Astrocyte (in vitro differentiated cells and primary cell): ENCODE measurements around the gene SPIB. TPM values are rescaled to one million over a fixed set of nuclear protein-coding genes. Genes with fewer than 3 reads are reported as not detected.

Experiments
- DNase-seq: peaks from one replicate; pipeline ENCODE4 v3.0.0-alpha.2; 2010; ENCODE audit warnings: low read depth
- FAIRE-seq: peaks from 2 replicates; lab custom pipeline; 2011; peaks lifted over from hg19 to GRCh38; lab: Jason Lieb, UNC
- H2AFZ ChIP-seq: 2 replicates; pipeline ENCODE4 v1.6.0; 2012; ENCODE audit warnings: low read depth, low read length, inconsistent platforms
- H3K27ac ChIP-seq: 2 replicates; pipeline ENCODE4 v1.5.1; 2011; ENCODE audit warnings: low read depth, low read length, inconsistent platforms
- H3K27me3 ChIP-seq: 2 replicates; pipeline ENCODE4 v1.6.0; 2011; ENCODE audit warnings: low read length, inconsistent platforms; ENCODE audit not compliant: insufficient read depth
- H3K36me3 ChIP-seq: 2 replicates; pipeline ENCODE4 v1.5.1; 2011; ENCODE audit warnings: low read length, inconsistent platforms; ENCODE audit not compliant: insufficient read depth
- H3K4me1 ChIP-seq: 2 replicates; pipeline ENCODE4 v1.5.1; 2011; ENCODE audit warnings: low read length, inconsistent platforms; ENCODE audit not compliant: insufficient read depth
- H3K4me2 ChIP-seq: 2 replicates; pipeline ENCODE4 v1.6.0; 2012; ENCODE audit warnings: low read length, inconsistent platforms
- H3K4me3 ChIP-seq: 2 replicates; pipeline ENCODE4 v1.5.1; 2011; ENCODE audit warnings: low read depth, mild to moderate bottlenecking, low read length, inconsistent platforms; ENCODE audit not compliant: insufficient read depth
- H3K79me2 ChIP-seq: 2 replicates; pipeline ENCODE4 v1.6.0; 2012; ENCODE audit warnings: mild to moderate bottlenecking, low read length, inconsistent platforms; ENCODE audit not compliant: insufficient read depth
- H3K9ac ChIP-seq: 2 replicates; pipeline ENCODE4 v1.6.0; 2012; ENCODE audit warnings: mild to moderate bottlenecking, low read length, inconsistent platforms
- H3K9me3 ChIP-seq: 2 replicates; pipeline ENCODE4 v1.5.1; 2012; ENCODE audit warnings: low read depth, mild to moderate bottlenecking, low read length, inconsistent platforms; ENCODE audit not compliant: insufficient read depth
- H4K20me1 ChIP-seq: 2 replicates; pipeline ENCODE4 v1.6.0; 2012; ENCODE audit warnings: low read length, inconsistent platforms; ENCODE audit not compliant: insufficient read depth
- H3K27ac Mint-ChIP-seq: one replicate; pipeline ENCODE4 v1.8.0; 2021; ENCODE audit warnings: mild to moderate bottlenecking, mixed read lengths; ENCODE audit not compliant: unreplicated experiment
- H3K27me3 Mint-ChIP-seq: one replicate; pipeline ENCODE4 v1.8.0; 2021; ENCODE audit warnings: low read depth, mixed read lengths; ENCODE audit not compliant: unreplicated experiment
- H3K36me3 Mint-ChIP-seq: one replicate; pipeline ENCODE4 v1.8.0; 2021; ENCODE audit warnings: low read depth, mixed read lengths; ENCODE audit not compliant: unreplicated experiment
- H3K4me1 Mint-ChIP-seq: one replicate; pipeline ENCODE4 v1.8.0; 2021; ENCODE audit warnings: low read depth, mixed read lengths; ENCODE audit not compliant: unreplicated experiment
- H3K4me3 Mint-ChIP-seq: one replicate; pipeline ENCODE4 v1.8.0; 2021; ENCODE audit warnings: mild to moderate bottlenecking, moderate library complexity, mixed read lengths; ENCODE audit not compliant: unreplicated experiment
- H3K9me3 Mint-ChIP-seq: one replicate; pipeline ENCODE4 v1.8.0; 2021; ENCODE audit warnings: mild to moderate bottlenecking, mixed read lengths; ENCODE audit not compliant: unreplicated experiment
- CTCF ChIP-seq: IDR thresholded peaks from 2 replicates; pipeline ENCODE4 v1.5.1; 2011; ENCODE audit warnings: low read depth, mild to moderate bottlenecking, inconsistent platforms, low read length, moderate library complexity; ENCODE audit not compliant: insufficient read depth
- EZH2 ChIP-seq: IDR thresholded peaks from 2 replicates; pipeline ENCODE4 v1.6.1; 2012; ENCODE audit warnings: mild to moderate bottlenecking, low read length, inconsistent platforms; ENCODE audit not compliant: insufficient read depth
- total RNA-seq: library from RNA; stranded (reverse); gene quantifications from 2 replicates; pipeline ENCODE4 v1.2.1, GENCODE V29; 2021

Gene SPIB
- total RNA-seq, 1 donor from 2014 or later = 0.14 TPM

GRCh38 chr19:50399368-50399745 lies 19.4 kb upstream of the SPIB start:
- FAIRE-seq = no peak
- H4K20me1 ChIP-seq = no peaks in the 10 kb centered on the region
- no peak for DNase-seq
- no peak overlapping the region for H3K4me3 Mint-ChIP-seq
- H3K27ac ChIP-seq = no peak overlapping the region
- H3K27ac Mint-ChIP-seq = no peak overlapping the region
- no peaks in the 10 kb centered on the region for H3K36me3 ChIP-seq
- H3K9me3 Mint-ChIP-seq = no peaks in the 10 kb centered on the region
- H3K36me3 Mint-ChIP-seq = peaks cover 2% of the 10 kb centered on the region
- H3K4me2 ChIP-seq = no peak overlapping the region
- no peaks in the 10 kb centered on the region for H3K9me3 ChIP-seq
- no peak overlapping the region for H2AFZ ChIP-seq
- H3K27me3 ChIP-seq = no peaks in the 10 kb centered on the region
- H3K4me1 Mint-ChIP-seq = no peaks in the 10 kb centered on the region
- H3K27me3 Mint-ChIP-seq = no peaks in the 10 kb centered on the region
- no peak overlapping the region for H3K9ac ChIP-seq
- no peaks in the 10 kb centered on the region for H3K4me1 ChIP-seq
- peaks cover 3% of the 10 kb centered on the region for H3K79me2 ChIP-seq
- TF ChIP-seq EZH2 (no peak), CTCF (no peak)
- no peak overlapping the region for H3K4me3 ChIP-seq

GRCh38 chr19:50401605-50402450 lies 16.9 kb upstream of the SPIB start:
- Mint-ChIP-seq H3K36me3 (peaks cover 4% of the 10 kb centered on the region), H3K4me3 (no peak overlapping the region), H3K4me1 (no peaks in the 10 kb centered on the region), H3K9me3 (peaks cover 3% of the 10 kb centered on the region), H3K27me3 (no peaks in the 10 kb centered on the region), H3K27ac (no peak overlapping the region)
- H2AFZ ChIP-seq = no peak overlapping the region
- DNase-seq = no peak
- H3K4me1 ChIP-seq = no peaks in the 10 kb centered on the region
- TF ChIP-seq EZH2 (no peak), CTCF (no peak)
- no peak overlapping the region for H3K4me3 ChIP-seq
- H3K27ac ChIP-seq = no peak overlapping the region
- peaks cover 3% of the 10 kb centered on the region for H3K79me2 ChIP-seq
- H3K4me2 ChIP-seq = no peak overlapping the region
- H3K36me3 ChIP-seq = no peaks in the 10 kb centered on the region
- H3K27me3 ChIP-seq = no peaks in the 10 kb centered on the region
- no peak overlapping the region for H3K9ac ChIP-seq
- H3K9me3 ChIP-seq = no peaks in the 10 kb centered on the region
- H4K20me1 ChIP-seq = no peaks in the 10 kb centered on the region
- FAIRE-seq = no peak
